HFF-Myc (cell line): ENCODE data around the gene MYH10.

Source experiments
- DNase-seq: peaks from one replicate; pipeline ENCODE4 v3.0.0-alpha.2; 2011; ENCODE audit warnings: low read depth; ENCODE audit errors: extremely low read depth
- H3K4me3 ChIP-seq: replicated peaks from 2 replicates; pipeline ENCODE4 v1.5.1; 2011; ENCODE audit warnings: low read depth, mild to moderate bottlenecking, control low read depth, low read length
- CTCF ChIP-seq: IDR thresholded peaks from 2 replicates; pipeline ENCODE4 v1.5.1; 2012; ENCODE audit warnings: mild to moderate bottlenecking, low read depth, low read length, control low read depth; ENCODE audit errors: missing control alignments

Gene MYH10

GRCh38 chr17:8475781-8476180, 154.7 kb downstream of the MYH10 start:
- H3K4me3 ChIP-seq = no peak overlapping the region
- no peak for TF ChIP-seq CTCF
- DNase-seq = no peak

GRCh38 chr17:8475227-8475626, 155.3 kb downstream of the MYH10 start:
- no peak for TF ChIP-seq CTCF
- no peak overlapping the region for H3K4me3 ChIP-seq
- DNase-seq = no peak

DNA sequence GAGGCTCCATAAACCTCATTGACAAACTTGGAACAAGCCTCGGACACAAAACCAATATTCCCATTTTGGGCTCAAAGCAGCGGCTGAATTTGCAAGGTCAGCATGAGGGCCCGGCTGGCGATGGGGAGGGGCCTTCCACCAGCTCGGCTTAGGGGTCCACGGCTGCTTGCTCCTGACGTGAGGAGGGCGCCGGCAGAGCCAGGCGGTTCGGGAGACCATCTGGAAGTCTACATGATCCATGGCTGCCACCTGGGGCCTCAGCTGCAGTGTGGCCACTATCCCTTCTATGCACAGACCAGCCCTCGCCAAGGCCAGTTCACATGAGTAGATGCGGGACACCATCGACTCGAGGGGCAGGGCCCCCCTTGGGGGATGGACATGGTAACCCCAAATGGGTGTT, 155.7 kb downstream of the MYH10 start:
- no peak for DNase-seq
- no peak overlapping the region for H3K4me3 ChIP-seq
- no peak for TF ChIP-seq CTCF

GRCh38 chr17:8473451-8474192, 156.9 kb downstream of the MYH10 start:
- no peak for TF ChIP-seq CTCF
- no peak for DNase-seq
- no peak overlapping the region for H3K4me3 ChIP-seq

GRCh38 chr17:8472663-8473062, 157.9 kb downstream of the MYH10 start:
- DNase-seq = no peak
- no peak for TF ChIP-seq CTCF
- no peak overlapping the region for H3K4me3 ChIP-seq

DNA sequence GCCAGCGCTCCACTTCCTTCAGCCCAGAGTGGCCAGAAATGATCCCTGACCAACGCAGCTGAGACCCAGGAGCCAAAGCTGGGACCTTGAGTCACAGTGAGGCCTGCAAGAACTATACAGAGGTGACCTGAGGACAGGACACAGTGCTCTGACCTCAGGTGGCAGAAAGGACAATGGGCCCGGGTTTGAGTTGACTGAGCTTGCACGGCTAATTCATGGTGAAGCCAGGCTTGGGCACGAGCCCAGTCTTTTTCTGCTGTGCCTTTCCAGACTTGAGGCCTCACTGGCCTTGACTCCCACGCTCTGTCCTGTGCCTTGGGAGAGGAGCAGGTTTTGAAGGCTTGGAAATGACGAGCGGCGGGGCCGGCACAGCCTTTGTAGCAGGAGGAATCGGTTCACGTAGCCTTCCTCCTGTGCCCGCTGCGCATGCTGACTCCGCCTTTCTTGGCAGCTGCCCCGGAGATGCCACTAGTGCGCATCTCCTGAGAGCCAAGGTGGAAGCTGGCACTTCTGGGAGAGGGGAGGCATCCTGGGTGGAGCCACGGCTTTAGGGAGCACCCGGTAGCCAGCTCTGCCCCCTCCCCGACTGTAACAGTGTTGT, 160.0 kb downstream of the MYH10 start:
- DNase-seq = no peak
- H3K4me3 ChIP-seq = no peak overlapping the region
- no peak for TF ChIP-seq CTCF

DNA sequence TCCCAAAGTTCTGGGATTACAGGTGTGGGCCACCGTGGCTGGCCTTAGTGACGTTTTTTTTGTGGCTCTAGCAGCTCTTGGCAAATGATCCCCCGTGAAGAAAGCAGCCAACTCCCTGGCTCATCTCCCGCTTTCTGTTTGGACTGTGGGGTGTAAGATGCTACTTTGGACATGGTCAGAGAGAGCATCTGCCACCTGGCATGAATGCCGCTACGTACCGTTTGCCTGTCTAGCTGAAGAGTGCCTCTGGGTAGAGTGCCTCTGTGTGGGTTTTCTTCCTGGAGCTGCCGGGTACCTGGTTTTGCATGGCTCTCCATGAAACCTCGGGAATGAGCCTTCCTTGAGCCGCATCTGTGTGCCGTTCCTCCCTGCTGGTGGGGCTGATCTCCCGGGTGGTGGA, 160.6 kb downstream of the MYH10 start:
- no peak overlapping the region for H3K4me3 ChIP-seq
- no peak for TF ChIP-seq CTCF
- DNase-seq = no peak
